ENCODE data around the gene ARHGEF9. TPM values are rescaled to one million over a fixed set of nuclear protein-coding genes. Genes with fewer than 3 reads are reported as not detected.
A peak's percentile ranks its signal among the peaks of the same experiment; 100 is the strongest.

The ARHGEF9 gene
- total and polyA plus RNA-seq, 8 donors: 7.6 to 103 (median 12.5) TPM

DNA sequence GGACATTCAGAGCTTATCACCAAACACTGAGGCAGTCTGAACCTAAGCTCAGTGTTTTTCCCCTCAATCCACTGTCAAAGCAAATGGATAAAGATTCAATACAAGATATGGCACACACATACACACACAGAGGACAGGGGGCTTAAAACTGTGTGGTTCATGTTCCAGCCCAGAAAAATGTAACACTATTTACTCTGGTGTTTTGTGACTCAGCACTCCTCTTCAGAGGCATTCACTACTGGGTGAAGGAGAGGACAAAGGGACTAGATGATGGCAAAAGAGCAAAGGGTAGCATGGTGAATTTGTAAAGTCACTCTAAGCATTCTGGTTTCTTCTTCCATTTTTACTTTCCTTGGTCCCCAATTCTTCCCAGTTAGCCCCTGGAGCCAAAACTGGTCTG is 120.3 kb downstream of the ARHGEF9 start:
- Histone ChIP-seq H3K9me3 (no peaks in the 10 kb centered on the region), H3K4me1 (no peaks in the 10 kb centered on the region), H3K4me3 (no peak overlapping the region), H3K27me3 (no peaks in the 10 kb centered on the region), H3K27ac (no peak overlapping the region), H3K36me3 (peaks cover 0 to 22% (median 17%) of the 10 kb centered on the region in 4 donors)
- TF ChIP-seq POLR2A (IDR thresholded peaks at IDR 0.05) (no peak), EP300 (IDR thresholded peaks at IDR 0.05) (no peak), POLR2AphosphoS5 (IDR thresholded peaks at IDR 0.05) (no peak)
- TF ChIP-seq, protein P1, sequence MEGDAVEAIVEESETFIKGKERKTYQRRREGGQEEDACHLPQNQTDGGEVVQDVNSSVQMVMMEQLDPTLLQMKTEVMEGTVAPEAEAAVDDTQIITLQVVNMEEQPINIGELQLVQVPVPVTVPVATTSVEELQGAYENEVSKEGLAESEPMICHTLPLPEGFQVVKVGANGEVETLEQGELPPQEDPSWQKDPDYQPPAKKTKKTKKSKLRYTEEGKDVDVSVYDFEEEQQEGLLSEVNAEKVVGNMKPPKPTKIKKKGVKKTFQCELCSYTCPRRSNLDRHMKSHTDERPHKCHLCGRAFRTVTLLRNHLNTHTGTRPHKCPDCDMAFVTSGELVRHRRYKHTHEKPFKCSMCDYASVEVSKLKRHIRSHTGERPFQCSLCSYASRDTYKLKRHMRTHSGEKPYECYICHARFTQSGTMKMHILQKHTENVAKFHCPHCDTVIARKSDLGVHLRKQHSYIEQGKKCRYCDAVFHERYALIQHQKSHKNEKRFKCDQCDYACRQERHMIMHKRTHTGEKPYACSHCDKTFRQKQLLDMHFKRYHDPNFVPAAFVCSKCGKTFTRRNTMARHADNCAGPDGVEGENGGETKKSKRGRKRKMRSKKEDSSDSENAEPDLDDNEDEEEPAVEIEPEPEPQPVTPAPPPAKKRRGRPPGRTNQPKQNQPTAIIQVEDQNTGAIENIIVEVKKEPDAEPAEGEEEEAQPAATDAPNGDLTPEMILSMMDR (IDR thresholded peaks at IDR 0.05): no peak
- DNase-seq: no peak
- intact Hi-C loops (cut with DNase I; ENCODE audit: low total_unique reads): no loop called here

DNA sequence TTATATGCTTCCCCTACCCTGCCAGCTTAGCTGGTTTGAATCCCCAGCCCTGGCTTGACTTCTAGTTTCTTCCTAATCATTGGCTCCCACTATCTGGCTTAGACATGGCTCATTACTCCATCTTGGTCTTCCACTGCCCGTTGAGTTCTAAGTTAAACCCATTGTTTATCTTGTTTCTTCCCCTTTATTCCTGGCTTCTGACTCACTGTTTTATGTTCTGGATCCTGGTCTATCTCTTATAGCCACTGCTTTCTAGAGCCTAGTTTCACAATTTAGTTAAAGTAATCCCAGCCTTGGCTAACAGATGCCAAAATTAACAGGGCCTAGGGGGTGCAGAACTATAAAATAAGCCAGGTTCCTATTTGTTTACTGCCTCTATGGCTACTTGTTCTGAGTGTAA is 120.9 kb downstream of the ARHGEF9 start:
- TF ChIP-seq POLR2A (IDR thresholded peaks at IDR 0.05) (no peak), EP300 (IDR thresholded peaks at IDR 0.05) (no peak), POLR2AphosphoS5 (IDR thresholded peaks at IDR 0.05) (no peak)
- TF ChIP-seq, protein P1 (IDR thresholded peaks at IDR 0.05): no peak
- intact Hi-C loops (cut with DNase I; ENCODE audit: low total_unique reads): no loop called here
- no peak for DNase-seq
- Histone ChIP-seq H3K9me3 (no peaks in the 10 kb centered on the region), H3K36me3 (peaks cover 0 to 22% (median 17%) of the 10 kb centered on the region in 4 donors), H3K27ac (no peak overlapping the region), H3K4me1 (no peaks in the 10 kb centered on the region), H3K27me3 (no peaks in the 10 kb centered on the region), H3K4me3 (no peak overlapping the region)
- 27 to 73% (median 56%) methylated on average over 1 of the region's 1 CpG for WGBS, 5 donors

DNA sequence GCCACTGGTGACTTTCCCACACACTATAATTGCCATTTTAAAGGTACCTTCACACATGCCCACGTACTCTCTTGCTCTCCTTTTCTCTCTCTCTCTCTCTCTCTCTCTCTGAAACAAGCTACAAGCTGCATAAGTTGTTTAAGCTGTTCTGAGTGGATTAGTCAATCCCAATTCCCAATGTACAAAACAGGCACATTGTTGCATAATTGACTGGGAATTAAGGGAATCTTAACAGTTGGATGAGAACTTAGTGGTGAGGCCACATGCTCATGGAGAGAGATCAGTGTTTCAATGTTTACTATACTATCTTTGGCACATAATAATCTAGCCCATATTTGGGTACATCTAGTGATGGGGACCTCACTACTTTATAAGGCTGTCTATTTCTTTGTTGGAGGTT is 123.3 kb downstream of the ARHGEF9 start:
- DNase-seq: no peak
- Histone ChIP-seq H3K36me3 (peaks cover 0 to 19% (median 18%) of the 10 kb centered on the region in 4 donors), H3K4me3 (no peak overlapping the region), H3K27ac (no peak overlapping the region), H3K27me3 (no peaks in the 10 kb centered on the region), H3K9me3 (no peaks in the 10 kb centered on the region), H3K4me1 (no peaks in the 10 kb centered on the region)
- WGBS, 5 donors: 38 to 88% (median 60%) methylated on average over 1 of the region's 1 CpG
- intact Hi-C loops (cut with DNase I; ENCODE audit: low total_unique reads): no loop called here
- TF ChIP-seq, protein P1 (IDR thresholded peaks at IDR 0.05): no peak
- TF ChIP-seq EP300 (IDR thresholded peaks at IDR 0.05) (no peak), POLR2A (IDR thresholded peaks at IDR 0.05) (no peak), POLR2AphosphoS5 (IDR thresholded peaks at IDR 0.05) (no peak)

DNA sequence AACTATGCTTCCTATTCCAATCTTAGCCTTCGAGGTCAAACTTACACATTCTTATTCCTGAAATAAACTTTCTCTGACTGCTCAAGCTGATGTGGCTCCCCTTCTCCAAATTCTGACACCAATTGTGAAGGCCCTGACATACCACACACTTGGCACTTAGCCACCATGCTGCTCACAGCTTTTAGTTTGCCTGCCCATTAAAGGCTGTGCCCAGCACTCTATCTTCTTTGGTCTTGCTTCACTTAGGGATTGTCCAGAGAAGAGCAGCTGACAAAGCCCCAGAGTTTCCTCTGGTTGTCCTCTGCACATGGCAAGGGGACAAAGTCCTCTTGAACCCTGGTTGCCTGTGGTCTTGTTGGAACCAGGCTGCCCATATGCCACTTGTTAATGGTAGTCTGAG is 126.1 kb downstream of the ARHGEF9 start:
- TF ChIP-seq POLR2AphosphoS5 (IDR thresholded peaks at IDR 0.05) (no peak), EP300 (IDR thresholded peaks at IDR 0.05) (no peak), POLR2A (IDR thresholded peaks at IDR 0.05) (no peak)
- TF ChIP-seq, protein P1 (IDR thresholded peaks at IDR 0.05): no peak
- peak in 1 of 2 donors; percentile 1 for DNase-seq
- intact Hi-C loops (cut with DNase I; ENCODE audit: low total_unique reads): no loop called here
- no peak overlapping the region for H3K27ac ChIP-seq
- H3K36me3 ChIP-seq: peaks cover 0 to 19% (median 13%) of the 10 kb centered on the region in 4 donors
- no peaks in the 10 kb centered on the region for H3K27me3 ChIP-seq
- no peaks in the 10 kb centered on the region for H3K4me1 ChIP-seq
- WGBS, 5 donors: 60 to 96% (median 75%) methylated on average over 1 of the region's 1 CpG
- no peak overlapping the region for H3K4me3 ChIP-seq
- H3K9me3 ChIP-seq: no peaks in the 10 kb centered on the region

All from stomach (tissue), 9 donors.